A673 (cell line): ENCODE measurements around the gene MGMT. TPM values are rescaled to one million over a fixed set of nuclear protein-coding genes. Genes with fewer than 3 reads are reported as not detected.

Experiments used
- BruUV-seq: library from RNA; stranded (reverse); fragments of 400-500 nt; replicated peaks from 2 replicates; lab custom pipeline; 2021; lab: Mats Ljungman, UMichigan
- CTCF ChIA-PET: fragments of 300-600 bp; sonication (Branson Sonifier 250); formaldehyde crosslinking; loops from one replicate; lab custom pipeline; 2022; ENCODE audit warnings: antibody characterized with exemption; lab: Charles Lee
- POLR2A ChIA-PET: fragments of 300-600 bp; sonication (Branson Sonifier 250); formaldehyde crosslinking; loops from one replicate; lab custom pipeline; 2022; ENCODE audit warnings: antibody characterized with exemption; ENCODE audit not compliant: low non-redundant PET; lab: Charles Lee
- DNase-seq: peaks from one replicate; pipeline ENCODE4 v3.0.0-alpha.2; 2015; ENCODE audit warnings: low spot score
- H3K27ac ChIP-seq: fragments of 200-600 bp; sonication (generic); 2 replicates; pipeline ENCODE4 v1.5.1; 2016; ENCODE audit warnings: mixed run types, low read depth, mild to moderate bottlenecking, mixed read lengths, antibody characterized with exemption, low read length; ENCODE audit not compliant: poor library complexity, severe bottlenecking
- H3K27me3 ChIP-seq: fragments of 200-600 bp; sonication (generic); replicated peaks from 2 replicates; pipeline ENCODE4 v1.6.1; 2017; ENCODE audit warnings: mixed run types, low read depth, mild to moderate bottlenecking, mixed read lengths, antibody characterized with exemption, low read length; ENCODE audit not compliant: insufficient read depth, poor library complexity
- H3K36me3 ChIP-seq: fragments of 200-600 bp; sonication (generic); 2 replicates; pipeline ENCODE4 v1.6.1; 2016; ENCODE audit warnings: mixed run types, mild to moderate bottlenecking, mixed read lengths, antibody characterized with exemption, low read length; ENCODE audit not compliant: insufficient read depth, poor library complexity, severe bottlenecking
- H3K4me1 ChIP-seq: fragments of 200-600 bp; sonication (generic); 2 replicates; pipeline ENCODE4 v1.6.1; 2017; ENCODE audit warnings: mixed run types, mild to moderate bottlenecking, mixed read lengths, antibody characterized with exemption, low read length; ENCODE audit not compliant: insufficient read depth, poor library complexity, severe bottlenecking
- H3K4me3 ChIP-seq: fragments of 200-600 bp; sonication (generic); 2 replicates; pipeline ENCODE4 v1.5.1; 2016; ENCODE audit warnings: low read depth, mixed run types, mild to moderate bottlenecking, mixed read lengths, low read length; ENCODE audit not compliant: poor library complexity, severe bottlenecking
- H3K9me3 ChIP-seq: fragments of 200-600 bp; sonication (generic); 2 replicates; pipeline ENCODE4 v1.6.1; 2016; ENCODE audit warnings: mixed run types, low read depth, mild to moderate bottlenecking, mixed read lengths, antibody characterized with exemption, low read length; ENCODE audit not compliant: poor library complexity, severe bottlenecking
- CTCF ChIP-seq: fragments of 300-800, 200-600 bp; sonication (generic); conservative IDR thresholded peaks from 2 replicates; pipeline ENCODE4 v1.5.1; 2017; ENCODE audit warnings: low read depth, mild to moderate bottlenecking, antibody characterized with exemption, low read length, moderate library complexity, mixed read lengths
- EZH2 ChIP-seq: fragments of 200-600 bp; sonication (generic); IDR thresholded peaks from 2 replicates; pipeline ENCODE4 v1.6.1; 2017; ENCODE audit warnings: borderline replicate concordance, low read depth, mild to moderate bottlenecking, mixed read lengths, antibody characterized with exemption, low read length; ENCODE audit not compliant: poor library complexity, severe bottlenecking
- intact Hi-C: fragments of 100-400 bp; cut with micrococcal nuclease; formaldehyde crosslinking; loops from one replicate; pipeline ENCODE4 v1.10.0; 2022; ENCODE audit not compliant: unreplicated experiment
- total RNA-seq: library from RNA; stranded (reverse); gene quantifications from 2 replicates; pipeline ENCODE4 v1.2.3, GENCODE V29; 2021

MGMT gene
- total RNA-seq, 1 experiment from 2014 or later = 19.5 TPM

GRCh38 chr10:129659508-129660268, 192.6 kb downstream of the MGMT start:
- ChIA-PET POLR2A (interaction anchor here (0.5 kb wide), 1 partner anchor 366 kb away, joined by 6 read pairs; no protein-coding TSS in a partner anchor), CTCF (no interaction called here)
- intact Hi-C loops = no loop called here
- DNase-seq = peak; percentile 79
- Histone ChIP-seq H3K27ac (no peak overlapping the region), H3K4me1 (peaks cover 18% of the 10 kb centered on the region), H3K27me3 (no peaks in the 10 kb centered on the region), H3K4me3 (peak overlapping the region; percentile 25), H3K36me3 (no peaks in the 10 kb centered on the region), H3K9me3 (peaks cover 7% of the 10 kb centered on the region)
- TF ChIP-seq CTCF (no peak), EZH2 (no peak)
- no TSS peak for BruUV-seq

- ChIA-PET CTCF (no interaction called here), POLR2A (no interaction called here)
- no peak overlapping the region for H3K27ac ChIP-seq
- BruUV-seq = no TSS peak
- H3K27me3 ChIP-seq = no peaks in the 10 kb centered on the region
- DNase-seq = peak; percentile 6
- TF ChIP-seq EZH2 = no peak
- no peak for TF ChIP-seq CTCF
- intact Hi-C loops = no loop called here
- H3K9me3 ChIP-seq = peaks cover 7% of the 10 kb centered on the region
- peaks cover 18% of the 10 kb centered on the region for H3K4me1 ChIP-seq
- no peak overlapping the region for H3K4me3 ChIP-seq
- no peaks in the 10 kb centered on the region for H3K36me3 ChIP-seq
Measured at GRCh38 chr10:129660569-129660968, 193.5 kb downstream of the MGMT start.

- peak; percentile 4 for DNase-seq
- CTCF ChIA-PET = no interaction called here
- Histone ChIP-seq H3K9me3 (peaks cover 7% of the 10 kb centered on the region), H3K27me3 (no peaks in the 10 kb centered on the region), H3K4me1 (peaks cover 18% of the 10 kb centered on the region), H3K27ac (no peak overlapping the region), H3K36me3 (no peaks in the 10 kb centered on the region), H3K4me3 (no peak overlapping the region)
- no TSS peak for BruUV-seq
- no peak for TF ChIP-seq EZH2
- peak; percentile 39; the same call in 1 of the 2 replicates for TF ChIP-seq CTCF
- POLR2A ChIA-PET = no interaction called here
- intact Hi-C loops = no loop called here
Measured at GRCh38 chr10:129662426-129662825, 195.4 kb downstream of the MGMT start.
